Pulmonary artery endothelial cell (primary cell): ENCODE results near the gene RSPO1. TPM values are rescaled to one million over a fixed set of nuclear protein-coding genes. Genes with fewer than 3 reads are reported as not detected.
"Not testable (repeated sequence)": the region's sequence is repeated elsewhere in the genome, so short reads cannot be mapped to it uniquely, and the experiment has no call there.

Experiments used
- DNase-seq: peaks from one replicate; pipeline ENCODE4 v3.0.0-alpha.2; 2011; ENCODE audit warnings: low read depth, low spot score
- total RNA-seq: library from RNA; depleted of rRNA; stranded (reverse); fragments of >200 nt; gene quantifications from 2 replicates; pipeline ENCODE4 v1.2.3, GENCODE V29; 2014

Gene RSPO1
- total RNA-seq, 1 donor from 2014 or later, result not detected

DNA sequence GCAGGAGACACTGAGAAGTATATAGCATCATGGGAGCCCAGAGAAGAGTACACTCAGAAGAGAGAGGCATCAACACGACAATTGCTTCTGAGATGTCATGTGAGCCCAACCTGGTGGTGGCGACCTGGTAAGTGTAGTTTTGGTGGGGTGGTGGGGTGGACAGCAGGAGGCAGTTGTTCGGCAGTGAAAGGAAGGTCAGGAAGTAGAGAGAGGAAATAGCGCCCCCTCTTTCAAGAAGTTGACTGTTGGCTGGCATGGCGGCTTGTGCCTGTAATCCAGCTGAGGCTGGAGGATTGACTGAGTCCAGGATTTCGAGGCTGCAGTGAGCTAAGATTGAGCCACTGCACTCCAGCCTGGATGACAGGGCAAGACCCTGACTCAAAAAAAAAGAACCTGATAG, 12.6 kb downstream of the RSPO1 start:
- no peak for DNase-seq

DNA sequence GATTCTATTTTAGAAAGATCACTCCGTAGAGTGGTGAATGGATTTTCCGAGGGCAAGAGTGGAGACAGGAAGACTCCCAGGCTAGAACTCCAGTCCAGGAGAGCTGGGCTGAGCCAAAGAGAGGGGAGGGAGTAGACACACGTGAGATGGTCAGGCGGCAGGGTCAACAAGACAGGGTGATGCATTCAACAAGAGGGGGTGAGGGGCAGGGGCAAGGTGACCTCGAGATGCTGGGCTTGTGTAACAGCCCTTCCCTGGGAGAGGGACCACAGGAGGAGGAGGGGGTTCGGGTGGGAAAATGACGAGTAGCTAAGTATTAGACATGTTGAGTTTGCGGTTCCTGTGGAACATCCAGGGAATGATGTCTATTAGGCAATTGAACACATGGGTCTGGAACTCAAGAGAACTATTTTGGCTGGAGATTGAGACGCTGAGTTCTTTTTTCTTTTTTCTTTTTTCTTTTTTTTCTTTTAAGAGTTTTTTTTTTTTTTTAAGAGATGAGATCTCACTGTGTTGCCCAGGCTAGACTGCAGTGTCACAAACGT, 13.3 kb downstream of the RSPO1 start:
- no peak for DNase-seq

- DNase-seq, result no peak
Observed at GRCh38 chr1:37620707-37621106, 14.0 kb downstream of the RSPO1 start.

DNA sequence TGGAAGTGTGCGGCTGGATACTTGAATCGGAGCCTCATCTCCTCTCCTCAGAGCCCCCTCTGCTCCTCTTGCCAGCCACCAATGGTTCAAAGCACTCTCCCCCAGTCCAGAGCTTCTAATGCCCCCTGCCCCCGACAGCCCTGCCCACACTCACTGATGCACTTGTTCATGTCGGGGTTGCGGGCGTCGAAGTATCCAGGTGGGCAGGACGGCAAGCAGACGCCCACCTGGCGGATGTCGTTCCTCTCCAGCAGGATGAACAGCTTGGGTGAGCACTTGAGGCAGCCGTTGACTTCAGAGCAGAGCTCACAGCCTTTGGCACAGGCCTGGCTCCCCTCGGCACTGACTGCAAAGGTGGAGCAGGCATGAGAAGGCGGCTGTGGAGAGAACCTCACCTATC, 18.4 kb downstream of the RSPO1 start:
- no peak for DNase-seq

- DNase-seq, result no peak
Observed at GRCh38 chr1:37614105-37614504, 20.6 kb downstream of the RSPO1 start.

DNA sequence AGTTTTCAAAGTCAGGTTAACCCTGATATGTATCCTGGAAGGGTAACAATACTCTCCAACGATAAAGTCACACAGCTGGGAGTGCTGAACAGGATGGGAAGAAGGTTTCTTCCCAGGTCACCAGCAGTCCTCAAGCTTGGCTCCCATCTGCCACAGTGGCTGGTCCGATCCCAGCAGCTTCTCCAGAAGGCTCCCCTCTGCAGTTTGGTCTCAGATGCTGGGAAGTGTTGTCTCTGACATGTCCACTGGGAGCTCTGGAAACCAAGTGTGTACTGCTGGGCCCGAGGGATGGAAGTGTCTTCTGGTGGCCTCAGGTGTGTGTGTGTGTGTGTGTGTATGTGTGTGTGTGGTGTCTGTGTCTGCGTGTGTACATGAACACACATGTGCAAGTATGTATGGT, 22.5 kb downstream of the RSPO1 start:
- DNase-seq, result no peak

GRCh38 chr1:37609994-37610393, 24.7 kb downstream of the RSPO1 start:
- DNase-seq, result no peak

- DNase-seq, result no peak
Observed at GRCh38 chr1:37609002-37609401, 25.7 kb downstream of the RSPO1 start.

DNA sequence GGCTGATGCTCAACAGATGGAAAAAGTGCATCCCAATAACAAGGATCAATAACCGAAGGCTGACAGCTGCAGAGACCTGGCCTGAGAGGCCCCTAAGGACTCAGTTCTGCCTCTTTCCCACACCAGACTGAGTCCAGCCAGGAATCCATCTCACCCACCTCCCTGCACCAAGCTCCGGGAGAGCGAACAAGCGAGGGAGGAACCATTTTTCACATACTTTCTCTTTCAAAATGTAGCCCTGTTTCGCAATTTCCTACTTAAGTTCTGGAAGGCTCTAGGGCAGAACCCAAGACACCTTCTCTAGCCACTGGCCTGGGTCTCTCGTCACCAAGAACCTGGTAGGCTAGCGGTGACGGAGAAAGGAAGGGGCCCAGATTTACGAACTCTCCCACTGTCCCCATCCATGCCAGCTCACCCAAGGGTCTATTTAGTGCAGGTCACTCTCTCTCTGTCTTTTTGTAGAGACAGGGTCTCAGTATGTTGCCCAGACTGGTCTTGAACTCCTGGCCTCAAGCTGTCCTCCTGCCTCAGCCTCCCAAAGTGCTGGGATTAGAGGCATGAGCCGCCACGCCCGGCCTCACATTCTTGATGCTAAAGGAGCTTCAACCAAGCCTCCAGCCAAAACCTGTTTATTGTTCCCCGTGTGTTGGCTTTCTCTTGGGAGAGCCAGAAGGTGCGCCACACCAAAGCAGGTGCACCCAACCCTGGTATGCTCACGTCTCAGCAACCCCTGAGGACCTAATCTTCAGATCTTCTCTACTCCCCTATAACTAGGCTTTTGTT, 28.0 kb downstream of the RSPO1 start:
- no peak for DNase-seq

DNA sequence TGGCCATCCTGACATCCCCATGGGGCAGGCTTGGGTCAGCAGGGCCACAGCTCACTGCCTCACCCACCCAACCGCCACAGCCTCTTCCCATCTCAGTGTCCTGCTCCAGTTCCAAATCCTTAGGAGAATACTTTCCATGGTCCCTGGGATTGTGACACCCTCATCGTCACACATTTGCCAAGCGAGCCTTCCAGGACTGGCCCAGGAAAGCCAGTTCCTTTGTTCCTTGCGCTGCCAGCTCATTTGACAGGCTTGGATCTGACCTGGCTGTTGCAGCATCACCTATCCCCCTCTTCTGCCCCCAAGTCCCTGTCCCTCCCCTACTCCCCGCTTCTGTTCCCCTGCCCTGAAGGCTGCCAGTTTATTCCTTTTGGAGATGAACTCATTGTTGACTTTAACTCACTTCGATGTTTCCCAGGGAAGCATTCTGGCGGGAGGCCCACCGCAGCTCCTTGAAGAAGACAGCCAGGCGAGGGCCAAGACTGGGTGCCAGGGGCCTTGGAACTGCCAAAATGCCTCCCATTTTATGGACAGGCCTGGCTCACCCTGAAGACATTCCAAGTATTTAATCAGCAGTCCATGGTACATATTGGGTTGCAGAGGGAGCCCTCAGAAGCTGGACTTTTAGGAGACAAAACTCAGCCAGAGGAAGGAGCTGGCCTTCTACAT, 28.8 kb downstream of the RSPO1 start:
- DNase-seq, result no peak

GRCh38 chr1:37605061-37605650, 29.5 kb downstream of the RSPO1 start:
- DNase-seq, result no peak

DNA sequence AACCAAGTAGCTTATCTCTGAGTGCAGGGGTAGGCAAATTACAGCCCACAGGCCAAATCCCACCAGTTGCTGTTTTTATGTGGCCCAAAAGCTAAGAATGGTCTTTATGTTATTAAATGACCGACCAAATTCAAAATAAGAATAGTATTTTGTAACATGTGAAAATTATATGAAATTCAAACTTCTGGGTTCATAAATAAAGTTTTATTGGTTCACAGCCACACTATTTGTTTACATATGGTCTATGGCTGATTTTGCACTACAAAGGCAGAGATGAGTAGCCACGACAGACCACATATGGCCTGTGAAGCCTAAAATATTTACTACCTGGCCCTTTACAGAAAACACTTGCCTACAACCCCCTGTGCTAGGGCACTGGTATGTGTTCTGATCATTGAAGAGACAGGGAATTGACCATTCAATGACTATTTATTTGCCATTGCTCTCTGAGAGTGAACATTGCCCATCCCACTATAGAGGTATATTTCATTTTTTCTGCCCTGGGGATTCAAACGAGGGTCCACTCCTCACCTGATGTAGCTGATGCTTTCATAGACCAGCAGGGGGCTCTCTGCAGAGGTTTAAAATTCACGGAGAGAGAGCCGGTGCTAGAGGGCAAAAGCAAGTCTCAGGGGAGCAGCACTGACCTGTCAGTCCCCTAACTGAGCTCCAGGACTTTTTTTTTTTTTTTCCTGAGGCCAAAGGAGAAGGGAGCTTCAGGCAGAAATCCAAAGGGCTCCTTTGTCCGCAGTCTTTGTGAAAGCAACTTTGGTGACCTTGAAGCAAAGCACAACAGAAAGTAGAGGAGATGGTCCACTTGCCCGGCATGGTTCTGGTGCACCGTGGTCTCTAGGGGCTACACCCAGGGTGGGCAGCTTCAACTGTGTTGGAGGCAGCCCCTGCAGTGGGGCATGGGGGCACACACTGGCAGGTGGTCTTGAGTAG, 31.7 kb downstream of the RSPO1 start:
- no peak for DNase-seq

DNA sequence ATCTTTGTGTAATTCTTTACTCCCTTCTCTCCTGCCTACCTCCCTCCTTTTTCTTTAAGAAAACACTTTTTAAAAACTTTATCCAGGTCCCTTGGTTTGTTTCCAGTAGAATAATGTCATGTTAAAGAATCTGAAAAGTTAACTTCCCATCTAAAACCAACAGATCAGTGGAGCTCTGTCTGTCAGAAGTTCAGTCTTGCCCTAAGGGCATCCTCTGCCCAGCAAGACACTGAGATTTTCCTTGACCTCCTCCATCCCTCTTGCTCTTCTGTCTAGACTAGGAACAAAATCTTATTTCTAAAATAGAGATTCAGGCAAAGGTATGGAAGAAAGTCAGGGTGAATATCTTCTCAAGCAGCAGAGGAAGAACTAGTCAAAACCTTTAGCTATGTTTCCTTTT, 33.3 kb downstream of the RSPO1 start:
- no peak for DNase-seq

- DNase-seq, result no peak
Observed at GRCh38 chr1:37599940-37600339, 34.8 kb downstream of the RSPO1 start.

DNA sequence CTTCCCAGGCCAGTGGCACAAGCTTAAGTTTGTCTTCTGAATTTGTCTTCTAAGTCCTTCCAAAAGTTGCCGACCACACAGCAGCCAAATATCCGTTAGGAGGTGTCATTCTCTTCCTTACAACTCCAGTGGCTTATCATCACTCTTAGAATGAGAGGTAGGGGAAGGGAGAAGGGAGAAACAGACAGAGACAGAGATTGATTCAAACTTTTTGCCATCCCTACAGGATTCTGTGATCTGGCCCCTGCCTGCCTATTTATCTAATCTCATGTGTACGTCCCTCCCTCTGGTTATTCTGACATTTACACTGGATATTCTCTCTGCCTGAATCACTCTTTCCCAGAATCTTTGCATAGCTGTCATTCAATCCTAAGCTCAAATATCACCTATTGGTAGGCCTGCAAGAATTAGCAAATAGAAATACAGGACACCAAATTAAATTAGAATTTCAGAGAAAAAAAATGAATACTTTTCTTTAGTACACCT, 38.5 kb downstream of the RSPO1 start:
- no peak for DNase-seq

- peak; percentile 88 for DNase-seq
Observed at GRCh38 chr1:37595440-37596181, 39.1 kb downstream of the RSPO1 start, which contains the start of gene GNL2. Gene GNL2 (minus strand): TSS chr1:37595937. CDS start chr1:37595822, 115 bp downstream.

DNA sequence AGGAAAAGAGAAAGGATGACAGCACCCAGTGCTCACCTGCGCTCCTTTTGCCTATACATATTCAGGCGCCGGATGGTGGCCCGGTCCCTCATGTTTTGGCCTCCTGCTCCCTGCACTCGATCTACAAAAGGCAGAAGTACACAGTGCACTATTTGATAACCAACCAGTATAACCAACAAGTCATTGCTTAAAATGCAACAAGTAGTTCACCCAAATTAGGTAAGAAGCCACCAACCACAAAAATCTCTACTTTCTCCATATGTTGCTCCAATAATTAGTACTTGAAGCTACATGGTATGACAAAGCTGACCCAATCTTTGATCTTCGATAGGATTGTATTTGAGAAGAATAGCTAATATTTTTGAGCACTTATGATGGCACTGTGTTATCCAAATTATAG, 41.0 kb downstream of the RSPO1 start:
- no peak for DNase-seq

GRCh38 chr1:37588939-37589338, 45.8 kb downstream of the RSPO1 start:
- DNase-seq, result no peak

DNA sequence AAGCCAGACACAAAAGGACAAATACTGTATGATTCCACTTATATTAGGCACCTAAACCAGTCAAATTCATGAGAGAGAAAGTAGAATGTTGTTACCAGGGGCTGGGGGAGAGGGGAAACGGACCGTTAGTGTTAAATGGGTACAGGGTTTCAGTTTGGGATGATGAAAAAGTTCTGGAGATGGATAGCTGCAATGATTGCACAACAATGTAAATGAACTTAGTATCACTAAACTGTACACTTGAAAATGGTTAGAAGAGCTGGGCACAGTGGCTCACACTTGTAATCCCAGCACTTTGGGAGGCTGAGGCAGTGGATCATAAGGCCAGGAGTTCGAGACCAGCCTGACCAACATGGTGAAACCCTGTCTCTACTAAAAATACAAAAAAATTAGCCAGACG, 50.1 kb downstream of the RSPO1 start:
- not testable (repeated sequence) for DNase-seq

- no peak for DNase-seq
Observed at GRCh38 chr1:37575692-37576091, 59.0 kb downstream of the RSPO1 start.
